Keratinocyte (primary cell): ENCODE measurements around the gene DSG2. TPM values are rescaled to one million over a fixed set of nuclear protein-coding genes. Genes with fewer than 3 reads are reported as not detected.
A peak's percentile ranks its signal among the peaks of the same experiment; 100 is the strongest.

Source experiments
- DNase-seq: peaks from one replicate; pipeline ENCODE4 v3.0.0-alpha.2; 2011; ENCODE audit warnings: low read depth, missing footprints, low spot score
- FAIRE-seq: peaks from 2 replicates; lab custom pipeline; 2011; peaks lifted over from hg19 to GRCh38; lab: Jason Lieb, UNC
- H2AFZ ChIP-seq: 2 replicates; pipeline ENCODE4 v1.6.0; 2012; ENCODE audit warnings: low read length, control low read depth, inconsistent platforms; ENCODE audit not compliant: control insufficient read depth
- H3K27ac ChIP-seq: 2 replicates; pipeline ENCODE4 v1.5.1; 2011; ENCODE audit warnings: low read length; ENCODE audit not compliant: control insufficient read depth, insufficient read depth
- H3K27me3 ChIP-seq: 3 replicates; pipeline ENCODE4 v1.6.0; 2011; ENCODE audit warnings: low read length; ENCODE audit not compliant: control insufficient read depth, insufficient read depth; ENCODE audit errors: extremely low read depth
- H3K36me3 ChIP-seq, 2 experiments: 2 replicates in 1 of 2; 3 replicates in 1 of 2; pipeline ENCODE4 v1.5.1; 2011; ENCODE audit warnings: low read length in 2 of 2, mild to moderate bottlenecking in 1 of 2; ENCODE audit not compliant: control insufficient read depth in 2 of 2, insufficient read depth in 2 of 2; ENCODE audit errors: extremely low read depth in 1 of 2
- H3K4me1 ChIP-seq: 3 replicates; pipeline ENCODE4 v1.5.1; 2011; ENCODE audit warnings: low read length; ENCODE audit not compliant: control insufficient read depth, insufficient read depth; ENCODE audit errors: extremely low read depth
- H3K4me2 ChIP-seq: 3 replicates; pipeline ENCODE4 v1.6.0; 2011; ENCODE audit warnings: low read depth, low read length; ENCODE audit not compliant: control insufficient read depth, insufficient read depth; ENCODE audit errors: extremely low read depth
- H3K4me3 ChIP-seq, 3 experiments: fragments of 200-600 bp in 1 of 3; sonication (generic) in 1 of 3; 2 replicates in 2 of 3; 3 replicates in 1 of 3; pipeline ENCODE4 v1.5.1; 2011 to 2016; ENCODE audit warnings: low read length in 3 of 3, mild to moderate bottlenecking in 3 of 3, control low read depth in 2 of 3, inconsistent platforms in 1 of 3, low read depth in 1 of 3, mixed read lengths in 1 of 3, mixed run types in 1 of 3, moderate library complexity in 1 of 3; ENCODE audit not compliant: control insufficient read depth in 2 of 3, insufficient read depth in 2 of 3; ENCODE audit errors: extremely low read depth in 1 of 3
- H3K79me2 ChIP-seq: 2 replicates; pipeline ENCODE4 v1.6.0; 2012; ENCODE audit warnings: low read length; ENCODE audit not compliant: control insufficient read depth, insufficient read depth
- H3K9ac ChIP-seq: 3 replicates; pipeline ENCODE4 v1.6.0; 2011; ENCODE audit warnings: low read length; ENCODE audit not compliant: control insufficient read depth, insufficient read depth; ENCODE audit errors: extremely low read depth
- H3K9me1 ChIP-seq: 3 replicates; pipeline ENCODE4 v1.6.0; 2011; ENCODE audit warnings: low read length; ENCODE audit not compliant: control insufficient read depth, insufficient read depth; ENCODE audit errors: extremely low read depth
- H3K9me3 ChIP-seq: 2 replicates; pipeline ENCODE4 v1.5.1; 2012; ENCODE audit warnings: low read depth, low read length; ENCODE audit not compliant: control insufficient read depth
- H4K20me1 ChIP-seq: 3 replicates; pipeline ENCODE4 v1.6.0; 2011; ENCODE audit warnings: low read length; ENCODE audit not compliant: control insufficient read depth, insufficient read depth; ENCODE audit errors: extremely low read depth
- CTCF ChIP-seq, 3 experiments: IDR thresholded peaks in 1 of 3; conservative IDR thresholded peaks in 1 of 3; optimal IDR thresholded peaks in 1 of 3; 2 replicates in 2 of 3; 3 replicates in 1 of 3; pipeline versions ENCODE3 to v1.5.1; 2011; ENCODE audit warnings: low read length in 3 of 3, mild to moderate bottlenecking in 3 of 3, moderate library complexity in 2 of 3, control low read depth in 1 of 3, inconsistent platforms in 1 of 3; ENCODE audit not compliant: insufficient read depth in 2 of 3; ENCODE audit errors: extremely low read depth in 1 of 3
- EZH2 ChIP-seq: IDR thresholded peaks from one replicate; pipeline ENCODE4 v1.6.1; 2012; ENCODE audit warnings: inconsistent platforms, mild to moderate bottlenecking, low read length, moderate library complexity
- dilution Hi-C: fragments of 300-500 bp; cut with MboI; formaldehyde crosslinking; loops from one replicate; pipeline ENCODE4 v1.7.0; 2020; ENCODE audit warnings: low sequenced_read_pairs; ENCODE audit not compliant: extremely low pct_ligation_motif_present
- polyA plus RNA-seq, 5 experiments: library from polyadenylated mRNA; depleted of rRNA in 3 of 5; stranded (reverse) in 3 of 5; stranded (forward) in 1 of 5; unstranded in 1 of 5; fragments of >200 nt; gene quantifications; 1 replicate in 1 of 5; 2 replicates in 3 of 5; 3 replicates in 1 of 5; pipeline versions ENCODE4 v1.2.1 to v1.2.3, GENCODE V29; 2011 to 2012; ENCODE audit warnings: missing spikeins in 2 of 5, low read depth in 1 of 5, low replicate concordance in 1 of 5

DSG2 gene
- polyA plus RNA-seq, 1 donor (not counting 4 experiments of a cell fraction or from before 2014, with no cell fraction given) = 140 TPM

DNA sequence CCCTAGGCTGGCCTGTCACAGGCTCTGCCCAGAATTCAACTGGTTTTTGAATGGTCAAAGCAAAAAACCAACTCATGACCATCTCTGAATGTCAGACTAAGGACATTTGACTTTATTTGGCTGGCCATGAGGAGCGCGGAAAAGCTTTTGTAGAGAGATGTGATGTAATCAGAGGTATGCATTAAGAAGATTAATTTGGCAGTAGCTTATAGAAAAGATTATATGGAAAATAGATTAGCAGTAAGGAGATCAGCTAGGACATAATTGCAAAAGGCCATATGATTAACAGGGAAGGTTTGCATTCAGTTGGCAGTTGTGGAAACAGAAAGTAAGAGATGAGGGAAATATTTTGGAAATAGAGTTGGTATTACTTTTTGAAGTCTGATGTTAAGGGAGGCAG lies 81.4 kb downstream of the DSG2 start:
- FAIRE-seq (no peak), DNase-seq (no peak)
- Histone ChIP-seq H3K9me1 (no peaks in the 10 kb centered on the region), H3K9ac (no peak overlapping the region), H2AFZ (no peak overlapping the region), H3K79me2 (no peaks in the 10 kb centered on the region), H3K27ac (no peak overlapping the region), H3K36me3 (no peaks in the 10 kb centered on the region), H3K9me3 (no peaks in the 10 kb centered on the region), H3K4me1 (peaks cover 5% of the 10 kb centered on the region), H3K27me3 (no peaks in the 10 kb centered on the region), H4K20me1 (no peaks in the 10 kb centered on the region), H3K4me2 (no peak overlapping the region), H3K4me3 (no peak overlapping the region)
- dilution Hi-C loops = no loop called here
- TF ChIP-seq EZH2 (no peak), CTCF (optimal IDR thresholded peaks at IDR 0.05 in 1 of 3, IDR thresholded peaks at IDR 0.05 in 1 of 3, conservative IDR thresholded peaks at IDR 0.05 in 1 of 3; ENCODE audit: extremely low read depth in 1 of 3, insufficient read depth in 2 of 3, low read length in 3 of 3) (no peak)

GRCh38 chr18:31581498-31582197 lies 83.7 kb downstream of the DSG2 start:
- Histone ChIP-seq H3K4me3 (no peak overlapping the region), H2AFZ (peak overlapping the region; percentile 49), H3K79me2 (no peaks in the 10 kb centered on the region), H3K27me3 (no peaks in the 10 kb centered on the region), H3K9me3 (no peaks in the 10 kb centered on the region), H3K9me1 (no peaks in the 10 kb centered on the region), H3K9ac (no peak overlapping the region), H3K4me2 (peak overlapping the region; percentile 29), H3K27ac (no peak overlapping the region), H4K20me1 (no peaks in the 10 kb centered on the region), H3K36me3 (no peaks in the 10 kb centered on the region), H3K4me1 (peaks cover 5% of the 10 kb centered on the region)
- dilution Hi-C loops = no loop called here
- DNase-seq = no peak
- TF ChIP-seq CTCF (optimal IDR thresholded peaks at IDR 0.05 in 1 of 3, IDR thresholded peaks at IDR 0.05 in 1 of 3, conservative IDR thresholded peaks at IDR 0.05 in 1 of 3; ENCODE audit: extremely low read depth in 1 of 3, insufficient read depth in 2 of 3, low read length in 3 of 3) (no peak), EZH2 (no peak)
- FAIRE-seq = no peak
